ENCODE results near the gene MAL.
"Not testable (repeated sequence)": the region's sequence is repeated elsewhere in the genome, so short reads cannot be mapped to it uniquely, and the experiment has no call there.

MAL gene

GRCh38 chr2:95063086-95063958 is 37.8 kb downstream of the MAL start:
- no peak for DNase-seq

- DNase-seq = no peak
Measured at GRCh38 chr2:95068256-95068655, 42.7 kb downstream of the MAL start.

- DNase-seq = no peak
Measured at GRCh38 chr2:95069465-95069864, 44.0 kb downstream of the MAL start.

- DNase-seq = no peak
Measured at GRCh38 chr2:95071856-95072255, 46.3 kb downstream of the MAL start.

- DNase-seq = no peak
Measured at GRCh38 chr2:95072424-95072823, 46.9 kb downstream of the MAL start.

GRCh38 chr2:95073856-95074662 is 48.6 kb downstream of the MAL start:
- no peak for DNase-seq

- no peak for DNase-seq
Measured at GRCh38 chr2:95074663-95075439, 49.3 kb downstream of the MAL start.

GRCh38 chr2:95075440-95076132 is 50.1 kb downstream of the MAL start:
- DNase-seq = no peak

DNA sequence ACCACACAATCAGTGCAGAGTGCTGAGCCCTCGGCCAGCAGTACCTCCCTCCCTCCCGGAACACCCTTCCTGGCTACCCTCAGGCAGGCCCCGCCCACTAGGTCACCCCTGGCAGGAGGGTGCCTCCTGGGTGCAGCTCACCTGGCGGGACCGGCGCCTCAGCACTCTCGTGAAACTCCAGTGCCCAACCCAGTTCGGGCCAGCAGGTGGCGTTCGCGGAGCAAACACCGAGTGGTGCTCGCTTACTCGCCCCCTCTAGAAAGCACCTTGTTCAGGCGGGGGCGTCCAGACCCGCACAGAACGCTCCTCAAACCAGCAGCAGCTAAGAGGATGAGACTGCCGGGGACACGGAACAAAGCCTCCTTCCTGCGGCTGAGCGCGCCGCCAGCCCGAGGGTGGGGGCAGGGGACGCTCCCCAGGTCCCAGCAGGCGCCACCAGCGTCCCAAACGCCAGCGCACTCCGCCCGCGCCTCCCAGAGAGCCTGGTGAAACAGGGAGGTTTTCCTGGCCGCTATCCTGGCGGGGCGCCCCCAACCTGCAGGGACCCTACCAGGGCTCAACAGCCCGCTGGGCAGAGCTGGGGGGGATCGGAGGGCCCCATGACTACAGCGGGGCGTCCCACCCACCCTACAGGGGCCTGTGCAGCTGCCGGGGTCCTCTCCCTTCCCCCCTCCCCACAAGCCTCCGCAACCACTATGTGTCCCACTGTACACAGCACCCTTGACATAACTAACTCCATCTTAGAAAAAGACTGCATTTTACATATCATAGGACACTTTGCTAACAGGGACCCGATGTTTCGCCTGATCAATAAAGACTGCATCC is 51.4 kb downstream of the MAL start:
- DNase-seq = no peak

DNA sequence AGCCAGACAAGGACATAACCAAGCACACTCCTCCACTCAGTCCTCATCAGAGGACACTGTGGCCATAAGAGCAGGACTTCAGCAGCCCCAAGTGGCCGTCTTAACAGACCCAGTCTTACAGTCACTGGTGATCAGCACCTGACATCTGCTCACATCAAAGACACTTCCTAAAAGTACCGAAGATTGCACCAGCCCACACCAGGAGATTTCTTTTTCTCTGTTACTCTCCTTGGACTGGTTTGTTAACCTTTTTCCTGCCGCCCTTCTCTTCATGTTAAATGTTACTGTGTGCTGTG is 52.0 kb downstream of the MAL start:
- DNase-seq = no peak

- DNase-seq = no peak
Measured at GRCh38 chr2:95077861-95078603, 52.5 kb downstream of the MAL start.

DNA sequence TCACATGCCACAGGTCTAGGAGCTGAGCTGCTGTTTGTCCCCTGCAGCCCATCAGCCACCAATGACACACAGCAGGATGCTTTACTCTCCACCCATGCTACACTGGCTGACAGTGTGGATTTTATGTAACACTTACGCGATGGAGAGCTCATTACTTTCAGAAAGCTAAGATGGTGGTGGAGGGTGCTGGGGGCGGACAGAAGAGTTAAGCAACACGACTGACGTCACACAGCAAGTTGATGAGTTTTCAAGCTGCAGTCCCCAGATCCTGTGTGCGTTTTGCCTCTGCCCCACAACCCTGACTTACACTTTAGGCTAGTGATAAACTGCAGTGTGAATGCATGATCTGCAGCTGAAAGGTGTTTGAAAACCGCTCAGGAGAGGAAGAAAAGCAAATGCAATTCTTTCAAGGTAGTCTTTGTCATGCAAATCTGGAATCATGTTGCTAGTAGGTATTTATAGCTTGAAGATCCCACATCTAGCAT is 53.7 kb downstream of the MAL start:
- DNase-seq = no peak

- DNase-seq = no peak
Measured at GRCh38 chr2:95082477-95082876, 57.0 kb downstream of the MAL start.

DNA sequence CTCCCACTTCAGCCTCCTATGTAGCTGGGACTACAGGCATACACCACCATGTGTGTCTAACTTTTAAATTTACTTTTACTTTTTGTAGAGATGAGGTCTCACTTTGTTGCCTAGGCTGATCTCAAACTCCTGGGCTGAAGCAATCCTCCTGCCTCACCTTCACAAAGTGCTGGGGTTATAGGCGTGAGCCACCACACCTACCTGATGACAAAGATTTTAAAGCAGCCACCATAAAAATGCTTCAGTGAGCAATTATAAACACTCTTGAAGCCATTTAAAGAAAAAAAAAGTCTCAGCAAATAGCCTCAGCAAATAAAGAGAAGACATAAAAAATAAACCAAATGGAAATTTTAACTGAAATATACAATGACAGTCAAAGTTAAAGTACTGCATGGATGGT is 60.5 kb downstream of the MAL start:
- no peak for DNase-seq

DNA sequence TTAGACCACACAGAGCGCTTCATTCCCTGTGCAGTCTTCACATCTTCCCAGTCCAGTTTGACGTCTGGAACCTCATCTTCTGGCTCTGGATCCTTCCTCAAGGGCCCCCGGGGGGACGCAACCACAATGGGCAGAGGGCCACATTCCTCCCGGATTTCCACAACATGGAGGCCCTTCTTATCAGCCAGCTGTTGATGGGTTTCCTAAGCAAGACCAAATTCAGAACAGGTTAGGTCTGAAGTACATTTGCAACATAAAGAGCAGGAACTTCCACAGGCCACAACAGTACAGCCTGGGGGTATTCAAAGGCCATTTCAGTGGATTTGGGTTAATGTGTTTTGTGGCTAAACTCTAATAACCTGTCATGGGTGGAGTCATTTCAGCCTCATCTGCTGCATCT is 61.9 kb downstream of the MAL start:
- DNase-seq = no peak

DNA sequence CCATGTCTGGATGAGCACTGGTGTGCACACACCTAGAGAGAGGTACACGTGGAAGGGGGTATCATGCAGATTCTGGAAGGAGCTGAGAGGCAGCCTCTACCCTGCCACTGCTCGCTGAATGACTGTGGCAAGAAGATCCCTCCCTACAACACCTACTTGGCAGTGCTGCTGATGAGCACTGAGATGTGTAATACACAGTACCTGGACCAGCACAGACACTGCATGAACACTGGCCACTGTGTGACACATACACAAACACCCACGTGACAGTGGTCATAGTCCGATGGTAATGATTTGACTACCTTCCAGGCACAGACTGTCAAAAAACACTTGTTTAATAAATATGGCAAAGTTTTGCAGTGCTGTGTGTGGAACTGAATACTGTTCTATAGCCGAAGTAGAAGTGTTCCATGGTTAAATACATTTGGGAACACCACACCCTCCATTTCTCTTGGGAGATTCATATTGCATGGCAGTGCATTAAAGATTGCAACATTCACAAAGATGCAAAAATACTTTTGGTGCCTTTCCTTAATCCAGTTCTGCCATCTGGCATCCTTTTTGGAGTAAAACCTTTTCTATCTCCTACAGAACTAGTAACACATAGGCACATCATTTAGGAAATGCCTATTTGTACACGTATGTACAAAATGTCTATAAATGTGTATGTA is 66.5 kb downstream of the MAL start:
- DNase-seq = no peak

DNA sequence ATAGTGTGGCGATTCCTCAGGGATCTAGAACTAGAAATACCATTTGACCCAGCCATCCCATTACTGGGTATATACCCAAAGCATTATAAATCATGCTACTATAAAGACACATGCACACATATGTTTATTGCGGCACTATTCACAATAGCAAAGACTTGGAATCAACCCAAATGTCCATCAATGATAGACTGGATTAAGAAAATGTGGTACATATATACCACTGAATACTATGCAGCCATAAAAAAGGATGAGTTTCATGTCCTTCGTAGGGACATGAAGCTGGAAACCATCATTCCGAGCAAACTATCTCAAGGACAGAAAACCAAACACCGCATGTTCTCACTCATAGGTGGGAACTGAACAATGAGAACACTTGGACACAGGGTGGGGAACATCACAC is 72.8 kb downstream of the MAL start:
- not testable (repeated sequence) for DNase-seq

GRCh38 chr2:95099910-95100309 is 74.4 kb downstream of the MAL start:
- DNase-seq = no peak

All from T1000 (cell line).